KMS-11 (cell line): Measurements from ENCODE around the gene ITGB7.

ENCODE experiments used
- H2AFZ ChIP-seq: fragments of 200-600 bp; sonication (generic); 2 replicates; pipeline ENCODE4 v1.6.1; 2016; ENCODE audit warnings: antibody characterized with exemption, mixed run types, low read depth
- H3K27ac ChIP-seq: fragments of 200-600 bp; sonication (generic); 2 replicates; pipeline ENCODE4 v1.6.1; 2016; ENCODE audit warnings: mild to moderate bottlenecking, mixed run types
- H3K27me3 ChIP-seq: fragments of 200-600 bp; sonication (generic); 2 replicates; pipeline ENCODE4 v1.6.1; 2017; ENCODE audit warnings: mild to moderate bottlenecking, low read depth, mixed run types, moderate library complexity; ENCODE audit not compliant: insufficient read depth
- H3K36me3 ChIP-seq: fragments of 200-600 bp; sonication (generic); 2 replicates; pipeline ENCODE4 v1.6.1; 2017; ENCODE audit warnings: mild to moderate bottlenecking, mixed run types; ENCODE audit not compliant: insufficient read depth
- H3K4me1 ChIP-seq: fragments of 200-600 bp; sonication (generic); 2 replicates; pipeline ENCODE4 v1.6.1; 2016; ENCODE audit warnings: mild to moderate bottlenecking, low read depth, mixed run types; ENCODE audit not compliant: poor library complexity, severe bottlenecking
- H3K4me2 ChIP-seq: fragments of 200-600 bp; sonication (generic); 2 replicates; pipeline ENCODE4 v1.7.0; 2016; ENCODE audit warnings: mild to moderate bottlenecking, mixed run types
- H3K4me3 ChIP-seq: fragments of 200-600 bp; sonication (generic); IDR thresholded peaks from 2 replicates; pipeline ENCODE4 v1.6.1; 2017; ENCODE audit warnings: low read depth, low read length, mixed read lengths; ENCODE audit not compliant: insufficient read depth
- H3K79me2 ChIP-seq: fragments of 200-600 bp; sonication (generic); 2 replicates; pipeline ENCODE4 v1.6.1; 2016; ENCODE audit warnings: low read depth, mixed run types; ENCODE audit not compliant: insufficient read depth
- H3K9ac ChIP-seq: fragments of 200-600 bp; sonication (generic); 2 replicates; pipeline ENCODE4 v1.6.1; 2016; ENCODE audit warnings: mild to moderate bottlenecking, mixed run types
- H4K20me1 ChIP-seq: fragments of 200-600 bp; sonication (generic); 2 replicates; pipeline ENCODE4 v1.6.1; 2016; ENCODE audit warnings: mild to moderate bottlenecking, mixed run types; ENCODE audit not compliant: insufficient read depth
- TF ChIP-seq, protein P1 (sequence below): fragments of 200-600 bp; sonication (generic); conservative IDR thresholded peaks from 2 replicates; pipeline ENCODE4 v1.6.1; 2017; ENCODE audit warnings: low read depth, mild to moderate bottlenecking, antibody characterized with exemption, low read length, moderate library complexity, mixed read lengths

Gene ITGB7

DNA sequence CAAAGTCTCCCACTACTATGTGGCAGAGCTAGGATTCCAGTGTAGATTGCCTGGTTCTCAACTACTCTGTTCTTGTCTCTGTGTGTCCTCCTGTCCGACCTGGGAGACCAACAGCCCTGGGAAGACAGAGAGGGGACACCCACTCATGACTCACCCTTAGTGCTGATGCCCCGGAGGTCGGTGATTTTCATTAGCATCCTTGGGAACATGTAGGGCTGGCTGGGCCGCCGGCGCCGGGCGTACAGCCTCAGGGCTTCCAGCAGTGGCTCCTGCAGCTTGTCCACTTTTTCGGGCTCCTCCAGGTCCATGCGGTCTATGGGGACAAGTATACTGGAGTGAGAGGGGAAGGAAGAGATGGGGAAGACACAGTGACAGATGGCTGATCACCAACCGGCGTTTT is 5.9 kb upstream of the ITGB7 start:
- H3K4me3 ChIP-seq, result no peak overlapping the region
- H3K79me2 ChIP-seq, result peaks cover 24% of the 10 kb centered on the region
- H3K36me3 ChIP-seq, result no peaks in the 10 kb centered on the region
- H3K27ac ChIP-seq, result no peak overlapping the region
- no peaks in the 10 kb centered on the region for H3K27me3 ChIP-seq
- no peaks in the 10 kb centered on the region for H4K20me1 ChIP-seq
- H3K4me2 ChIP-seq, result peak overlapping the region; percentile 24; the same call in 1 of the 2 replicates
- TF ChIP-seq, protein P1, sequence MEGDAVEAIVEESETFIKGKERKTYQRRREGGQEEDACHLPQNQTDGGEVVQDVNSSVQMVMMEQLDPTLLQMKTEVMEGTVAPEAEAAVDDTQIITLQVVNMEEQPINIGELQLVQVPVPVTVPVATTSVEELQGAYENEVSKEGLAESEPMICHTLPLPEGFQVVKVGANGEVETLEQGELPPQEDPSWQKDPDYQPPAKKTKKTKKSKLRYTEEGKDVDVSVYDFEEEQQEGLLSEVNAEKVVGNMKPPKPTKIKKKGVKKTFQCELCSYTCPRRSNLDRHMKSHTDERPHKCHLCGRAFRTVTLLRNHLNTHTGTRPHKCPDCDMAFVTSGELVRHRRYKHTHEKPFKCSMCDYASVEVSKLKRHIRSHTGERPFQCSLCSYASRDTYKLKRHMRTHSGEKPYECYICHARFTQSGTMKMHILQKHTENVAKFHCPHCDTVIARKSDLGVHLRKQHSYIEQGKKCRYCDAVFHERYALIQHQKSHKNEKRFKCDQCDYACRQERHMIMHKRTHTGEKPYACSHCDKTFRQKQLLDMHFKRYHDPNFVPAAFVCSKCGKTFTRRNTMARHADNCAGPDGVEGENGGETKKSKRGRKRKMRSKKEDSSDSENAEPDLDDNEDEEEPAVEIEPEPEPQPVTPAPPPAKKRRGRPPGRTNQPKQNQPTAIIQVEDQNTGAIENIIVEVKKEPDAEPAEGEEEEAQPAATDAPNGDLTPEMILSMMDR, result no peak
- peaks cover 68% of the 10 kb centered on the region for H3K4me1 ChIP-seq
- H2AFZ ChIP-seq, result no peak overlapping the region
- no peak overlapping the region for H3K9ac ChIP-seq

DNA sequence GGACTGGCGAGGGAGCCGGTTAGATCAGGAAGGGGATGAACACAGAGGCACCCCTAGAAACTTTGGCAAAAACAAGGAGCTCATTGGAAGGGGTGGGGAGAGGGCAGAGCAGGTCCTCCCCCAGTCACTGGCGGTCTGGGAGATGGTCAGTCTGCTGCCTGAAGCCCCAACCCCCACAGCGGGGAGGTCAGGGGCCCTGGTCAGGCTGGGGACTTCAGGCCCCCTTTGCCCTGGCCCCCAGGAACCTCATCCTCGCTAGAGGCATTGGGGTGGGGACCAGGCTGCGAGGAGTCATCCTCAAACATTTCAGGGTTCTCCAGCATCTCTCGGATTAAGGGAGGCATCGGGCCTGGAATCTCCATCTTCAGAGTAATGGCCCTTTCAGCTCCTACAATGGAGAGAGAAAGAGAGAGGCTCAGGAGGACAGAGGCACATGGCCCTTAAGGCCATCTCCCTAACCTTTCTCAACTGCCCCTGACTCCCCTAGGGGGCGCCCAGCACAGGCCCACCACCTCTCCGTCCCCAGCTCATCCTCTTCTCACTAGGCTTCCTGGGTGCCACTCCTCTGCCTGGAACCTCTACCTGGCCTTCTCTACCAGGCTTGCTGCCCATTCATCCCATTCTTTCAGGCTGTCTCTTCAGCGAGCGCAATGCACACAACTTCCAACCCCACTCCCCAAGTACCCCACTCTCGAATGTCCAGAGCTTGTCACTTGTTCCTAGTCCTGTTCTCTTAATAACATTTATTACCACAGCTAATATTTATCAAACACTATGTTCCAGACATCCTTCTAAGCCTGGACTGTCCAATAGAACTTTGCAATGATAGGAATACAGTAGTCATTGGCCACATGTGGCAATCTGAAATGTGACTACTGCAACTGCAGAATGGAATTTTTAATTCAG is 4.7 kb upstream of the ITGB7 start:
- Histone ChIP-seq H4K20me1 (no peaks in the 10 kb centered on the region), H3K4me1 (peaks cover 64% of the 10 kb centered on the region), H3K79me2 (peaks cover 24% of the 10 kb centered on the region), H3K4me3 (no peak overlapping the region), H3K27me3 (no peaks in the 10 kb centered on the region), H3K36me3 (no peaks in the 10 kb centered on the region), H3K4me2 (no peak overlapping the region), H3K27ac (no peak overlapping the region), H2AFZ (no peak overlapping the region), H3K9ac (no peak overlapping the region)
- TF ChIP-seq, protein P1, result peak; percentile 78

DNA sequence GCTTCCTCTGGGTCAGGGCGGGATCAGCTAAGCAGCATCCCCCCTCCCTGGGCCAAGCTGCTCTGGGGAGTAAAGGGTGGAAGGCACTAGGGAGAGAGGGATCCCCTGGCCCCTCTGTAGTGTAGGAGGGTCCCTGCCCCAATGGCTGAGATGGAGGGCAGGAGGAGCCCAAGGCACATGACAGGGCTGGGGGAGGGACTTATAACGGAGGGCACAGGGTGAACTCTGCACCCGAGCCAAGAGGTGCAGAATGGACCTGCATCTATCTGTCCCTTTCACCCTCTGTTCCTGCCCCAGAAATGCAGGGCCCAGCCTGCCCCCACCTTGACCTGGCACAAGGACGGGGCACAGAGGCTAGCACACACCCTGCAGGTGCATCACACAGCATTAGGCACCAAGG is 3.8 kb upstream of the ITGB7 start:
- Histone ChIP-seq H3K27me3 (no peaks in the 10 kb centered on the region), H2AFZ (no peak overlapping the region), H3K36me3 (no peaks in the 10 kb centered on the region), H3K4me2 (peak overlapping the region; percentile 6; the same call in 1 of the 2 replicates), H3K4me1 (peaks cover 64% of the 10 kb centered on the region), H3K9ac (no peak overlapping the region), H3K27ac (no peak overlapping the region), H3K4me3 (no peak overlapping the region), H3K79me2 (peaks cover 32% of the 10 kb centered on the region), H4K20me1 (no peaks in the 10 kb centered on the region)
- TF ChIP-seq, protein P1, result no peak

DNA sequence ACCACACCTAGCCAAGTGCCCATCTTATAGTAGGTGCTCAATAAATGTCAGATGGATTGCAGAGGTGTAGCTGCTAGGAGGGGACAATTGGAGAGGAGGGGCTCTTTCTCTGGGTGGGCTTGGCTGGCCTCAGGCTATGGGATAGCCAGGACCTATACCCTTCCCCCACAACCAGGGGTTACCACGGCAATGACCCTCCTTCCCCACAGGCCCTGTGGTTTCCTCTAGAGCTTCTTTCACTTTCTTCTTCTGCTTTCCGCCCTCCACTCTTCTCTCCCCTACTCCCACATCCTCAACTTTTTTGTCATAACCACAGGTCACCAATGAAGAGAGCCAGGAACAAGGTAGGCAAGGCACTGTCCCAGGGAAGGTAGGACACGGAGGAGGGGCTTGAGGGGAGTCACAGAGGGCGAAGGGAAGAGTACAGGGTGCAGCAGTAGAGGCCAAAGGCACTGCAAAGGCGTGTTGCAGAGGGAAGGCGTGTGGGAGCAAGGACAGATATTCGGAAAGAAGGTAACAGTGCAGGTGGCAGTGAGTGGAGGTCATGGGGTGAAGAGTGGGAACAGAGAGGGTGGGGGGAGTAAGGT is 1.9 kb upstream of the ITGB7 start:
- H4K20me1 ChIP-seq, result no peaks in the 10 kb centered on the region
- peak overlapping the region; percentile 24; the same call in 1 of the 2 replicates for H3K27ac ChIP-seq
- TF ChIP-seq, protein P1, result no peak
- peak overlapping the region; percentile 47 for H3K4me2 ChIP-seq
- H3K4me1 ChIP-seq, result peaks cover 81% of the 10 kb centered on the region
- no peak overlapping the region; the same call in 1 of the 2 replicates for H3K9ac ChIP-seq
- H3K4me3 ChIP-seq, result no peak overlapping the region
- H3K79me2 ChIP-seq, result peaks cover 51% of the 10 kb centered on the region
- no peak overlapping the region for H2AFZ ChIP-seq
- no peaks in the 10 kb centered on the region for H3K27me3 ChIP-seq
- H3K36me3 ChIP-seq, result peaks cover 14% of the 10 kb centered on the region; the same call in 1 of the 2 replicates
